Suprapubic skin (tissue), 4 donors: ENCODE measurements around the gene RTCA. TPM values are rescaled to one million over a fixed set of nuclear protein-coding genes. Genes with fewer than 3 reads are reported as not detected.
"Not testable (repeated sequence)": the region's sequence is repeated elsewhere in the genome, so short reads cannot be mapped to it uniquely, and the experiment has no call there.

Source experiments
- DNase-seq, 2 donors: peaks; one replicate each; pipeline ENCODE4 v3.0.0-alpha.2; 2019; ENCODE audit warnings: low spot score in 2 of 2
- H3K27ac ChIP-seq: fragments of 200-600 bp; sonication (generic); one replicate; pipeline ENCODE4 v1.5.1; 2019
- H3K27me3 ChIP-seq: fragments of 200-600 bp; sonication (generic); one replicate; pipeline ENCODE4 v1.5.1; 2019
- H3K36me3 ChIP-seq: fragments of 200-600 bp; sonication (generic); one replicate; pipeline ENCODE4 v1.5.1; 2019
- H3K4me1 ChIP-seq: fragments of 200-600 bp; sonication (generic); one replicate; pipeline ENCODE4 v1.5.1; 2019
- H3K4me3 ChIP-seq: fragments of 200-600 bp; sonication (generic); one replicate; pipeline ENCODE4 v1.5.1; 2019; ENCODE audit warnings: mild to moderate bottlenecking
- H3K9me3 ChIP-seq: fragments of 200-600 bp; sonication (generic); one replicate; pipeline ENCODE4 v1.5.1; 2019
- CTCF ChIP-seq, 2 donors: fragments of 200-600 bp in 1 of 2; fragments of 450-650 bp in 1 of 2; sonication (generic) in 1 of 2; IDR thresholded peaks; one replicate each; pipeline ENCODE4 v1.5.1; 2016 to 2019; ENCODE audit warnings: antibody characterized with exemption in 2 of 2, mild to moderate bottlenecking in 1 of 2, moderate library complexity in 1 of 2
- EP300 ChIP-seq: sonication (generic); formaldehyde crosslinking; IDR thresholded peaks from one replicate; pipeline ENCODE4 v1.6.1; 2017; ENCODE audit warnings: antibody characterized with exemption
- POLR2A ChIP-seq, 2 donors: fragments of 450-650 bp; IDR thresholded peaks; one replicate each; pipeline ENCODE4 v1.6.1; 2017; ENCODE audit warnings: antibody characterized with exemption in 2 of 2, mild to moderate bottlenecking in 2 of 2, moderate library complexity in 2 of 2
- POLR2AphosphoS5 ChIP-seq, 3 donors: sonication (generic); formaldehyde crosslinking; IDR thresholded peaks; one replicate each; pipeline ENCODE4 v1.6.1; 2017; ENCODE audit warnings: antibody characterized with exemption in 3 of 3
- WGBS: methylation state at CpG from one replicate; pipeline ENCODE4 v1.1.5; 2018; 5-methylcytosine and 5-hydroxymethylcytosine counted together
- total RNA-seq, 4 donors: library from RNA; depleted of rRNA; stranded (reverse); fragments of >200 nt; gene quantifications; one replicate each; pipeline ENCODE4 v1.1.0, GENCODE V29; 2016

Gene RTCA
- total RNA-seq, 4 donors from 2014 or later = 8.4 to 21.6 (median 14.5) TPM

- no peaks in the 10 kb centered on the region for H3K4me1 ChIP-seq
- TF ChIP-seq POLR2A (IDR thresholded peaks at IDR 0.05) = no peak
- TF ChIP-seq EP300 = no peak
- TF ChIP-seq POLR2AphosphoS5 (IDR thresholded peaks at IDR 0.05) = no peak
- TF ChIP-seq CTCF (IDR thresholded peaks at IDR 0.05) = no peak
- no peak overlapping the region for H3K27ac ChIP-seq
- peaks cover 72% of the 10 kb centered on the region for H3K36me3 ChIP-seq
- no peak for DNase-seq
- H3K9me3 ChIP-seq = no peaks in the 10 kb centered on the region
- 87% methylated on average over 2 of the region's 2 CpGs for WGBS
- H3K27me3 ChIP-seq = no peaks in the 10 kb centered on the region
- H3K4me3 ChIP-seq = no peak overlapping the region
Measured at GRCh38 chr1:100290291-100290690, 24.3 kb downstream of the RTCA start.

DNA sequence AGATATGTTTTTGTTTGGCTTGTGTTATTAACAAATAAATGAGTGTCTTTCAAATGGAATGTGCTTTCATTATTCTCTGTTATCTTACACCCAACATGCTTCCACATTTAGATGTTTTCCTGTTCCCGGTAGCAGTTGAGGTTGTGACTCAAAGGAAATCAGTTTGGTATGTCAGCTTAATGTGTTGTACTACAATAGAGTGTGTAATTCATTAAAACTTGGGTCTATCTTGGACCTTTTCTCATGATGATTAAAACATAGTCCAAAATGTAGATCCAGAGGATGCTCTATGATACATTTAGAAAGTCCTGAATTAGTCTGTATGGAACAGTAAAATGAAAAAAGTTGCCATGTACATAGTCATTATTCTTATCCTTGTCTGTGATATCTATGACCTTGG, 26.7 kb downstream of the RTCA start:
- no peak for DNase-seq
- Histone ChIP-seq H3K27me3 (no peaks in the 10 kb centered on the region), H3K36me3 (peaks cover 48% of the 10 kb centered on the region), H3K27ac (no peak overlapping the region), H3K4me1 (no peaks in the 10 kb centered on the region), H3K4me3 (no peak overlapping the region), H3K9me3 (no peaks in the 10 kb centered on the region)
- WGBS = 44% methylated on average over 1 of the region's 1 CpG
- TF ChIP-seq POLR2AphosphoS5 (IDR thresholded peaks at IDR 0.05) = no peak
- no peak for TF ChIP-seq CTCF (IDR thresholded peaks at IDR 0.05)

DNA sequence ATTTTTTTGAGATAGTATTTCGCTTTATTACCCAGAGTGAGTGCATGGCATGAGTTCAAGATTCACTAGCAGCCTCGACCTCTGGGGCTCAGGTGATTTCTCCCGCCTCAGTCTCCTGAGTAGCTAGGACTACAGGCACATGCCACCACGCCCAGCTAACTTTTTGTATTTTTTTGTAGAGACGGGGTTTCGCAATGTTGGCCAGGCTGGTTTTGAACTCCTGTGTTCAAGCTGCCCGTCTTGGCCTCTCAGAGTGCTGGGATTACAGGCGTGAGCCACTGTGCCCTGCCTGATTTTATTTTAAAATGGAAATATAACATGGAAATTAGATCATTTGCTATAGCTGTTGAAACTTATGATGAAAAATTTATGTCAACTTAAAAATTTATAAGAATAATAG, 30.1 kb downstream of the RTCA start:
- DNase-seq = no peak
- Histone ChIP-seq H3K36me3 (peaks cover 15% of the 10 kb centered on the region), H3K4me1 (no peaks in the 10 kb centered on the region), H3K9me3 (no peaks in the 10 kb centered on the region), H3K4me3 (no peak overlapping the region), H3K27ac (no peak overlapping the region), H3K27me3 (no peaks in the 10 kb centered on the region)
- WGBS = 88% methylated on average over 8 of the region's 8 CpGs
- TF ChIP-seq CTCF (IDR thresholded peaks at IDR 0.05) = no peak
- TF ChIP-seq POLR2A (IDR thresholded peaks at IDR 0.05) = no peak
- no peak for TF ChIP-seq EP300
- no peak for TF ChIP-seq POLR2AphosphoS5 (IDR thresholded peaks at IDR 0.05)

DNA sequence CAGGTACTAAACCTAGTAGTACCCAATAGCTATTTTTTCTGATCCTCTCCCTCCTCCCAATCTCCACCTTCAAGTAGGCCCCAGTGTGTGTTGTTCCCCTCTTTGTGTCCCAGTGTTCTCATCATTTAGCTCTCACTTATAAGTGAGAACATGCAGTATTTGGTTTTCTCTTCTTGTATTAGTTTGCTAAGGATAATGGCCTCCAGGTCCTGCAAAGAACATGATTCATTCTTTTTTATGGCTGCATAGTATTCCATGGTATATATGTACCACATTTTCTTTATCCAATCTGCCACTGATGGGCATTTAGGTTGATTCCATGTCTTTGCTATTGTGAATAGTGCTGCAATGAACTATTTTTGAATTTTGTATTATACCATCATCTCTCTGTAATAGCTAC, 31.0 kb downstream of the RTCA start:
- H3K27ac ChIP-seq, H3K36me3 ChIP-seq, H3K9me3 ChIP-seq, H3K27me3 ChIP-seq, DNase-seq, H3K4me1 ChIP-seq, H3K4me3 ChIP-seq: not testable (repeated sequence)

DNA sequence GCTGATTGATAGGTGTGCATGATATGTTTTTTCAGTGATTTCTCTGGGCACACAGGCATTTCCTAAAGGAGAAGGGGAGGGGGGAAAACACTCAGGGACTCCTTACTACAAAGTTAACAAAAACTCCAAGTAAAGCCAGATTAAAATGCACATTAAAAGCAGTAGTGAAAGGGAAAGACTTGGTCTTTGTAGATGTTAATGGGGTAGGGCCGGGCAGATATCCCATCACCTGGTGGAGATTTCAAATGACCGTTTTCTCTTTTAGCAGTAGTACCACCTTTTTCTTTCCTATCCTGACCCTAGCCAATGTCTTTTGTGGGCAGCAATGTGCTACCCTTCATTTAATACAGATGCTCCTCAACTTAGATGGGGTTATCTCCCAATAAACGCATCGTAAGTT, 32.5 kb downstream of the RTCA start:
- Histone ChIP-seq H3K27ac (no peak overlapping the region), H3K36me3 (no peaks in the 10 kb centered on the region), H3K4me1 (no peaks in the 10 kb centered on the region), H3K4me3 (no peak overlapping the region), H3K27me3 (no peaks in the 10 kb centered on the region), H3K9me3 (no peaks in the 10 kb centered on the region)
- TF ChIP-seq EP300 (no peak), POLR2AphosphoS5 (IDR thresholded peaks at IDR 0.05) (no peak), POLR2A (IDR thresholded peaks at IDR 0.05) (no peak), CTCF (IDR thresholded peaks at IDR 0.05) (no peak)
- 85% methylated on average over 4 of the region's 4 CpGs for WGBS
- DNase-seq = no peak

DNA sequence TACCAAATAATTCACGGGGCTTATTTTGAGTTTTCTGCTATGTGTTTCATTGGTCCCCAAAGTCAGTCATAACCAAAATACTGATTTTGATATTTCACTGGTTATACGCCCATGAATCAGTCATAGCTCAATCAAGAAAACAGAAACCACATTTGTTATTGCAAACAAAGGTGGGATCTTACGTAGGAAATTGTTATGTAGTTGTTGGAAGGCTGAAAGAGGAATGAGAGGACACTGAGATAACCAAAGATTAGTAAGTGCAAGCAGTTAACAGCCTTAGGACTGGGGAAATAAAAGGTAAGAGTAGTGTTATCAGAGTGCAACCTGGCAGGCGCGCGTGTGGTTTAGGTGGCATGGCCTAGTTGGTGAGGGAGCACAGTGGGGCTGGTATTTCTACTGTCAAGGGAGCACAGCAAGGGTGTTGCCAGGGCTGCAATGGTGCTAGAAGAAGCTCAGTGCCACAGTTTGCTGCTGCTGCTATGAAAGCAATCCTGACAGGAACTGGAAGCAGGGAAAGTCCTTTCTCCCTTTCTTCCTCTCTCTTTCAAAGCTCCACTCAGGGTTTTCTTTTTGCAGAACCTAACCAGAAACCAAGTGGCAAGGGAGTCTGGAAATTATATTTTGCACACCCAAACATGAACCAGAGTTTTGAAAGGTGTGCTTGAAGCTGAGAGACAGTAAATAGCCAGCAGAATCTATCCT, 33.7 kb downstream of the RTCA start:
- Histone ChIP-seq H3K36me3 (no peaks in the 10 kb centered on the region), H3K27me3 (no peaks in the 10 kb centered on the region), H3K27ac (no peak overlapping the region), H3K4me3 (no peak overlapping the region), H3K4me1 (no peaks in the 10 kb centered on the region), H3K9me3 (no peaks in the 10 kb centered on the region)
- TF ChIP-seq POLR2A (IDR thresholded peaks at IDR 0.05) = no peak
- WGBS = 86% methylated on average over 6 of the region's 6 CpGs
- DNase-seq = no peak
